Ovary (tissue), 3 donors: ENCODE results near the gene TMEM269.

ENCODE experiments used
- CTCF ChIP-seq, 3 donors: fragments of 450-650 bp in 2 of 3; fragments of 200-600 bp in 1 of 3; IDR thresholded peaks; one replicate each; pipeline versions ENCODE4 v1.5.1 to v1.8.0; 2016 to 2022; ENCODE audit warnings: antibody characterized with exemption in 3 of 3, mild to moderate bottlenecking in 1 of 3
- POLR2A ChIP-seq: fragments of 450-650 bp; IDR thresholded peaks from one replicate; pipeline ENCODE4 v1.6.1; 2017; ENCODE audit warnings: antibody characterized with exemption, mild to moderate bottlenecking, moderate library complexity
- donor health status: DM: no; HTN: no; CAD: no.

GRCh38 chr1:42737257-42737656 lies 47.5 kb upstream of the TMEM269 start:
- TF ChIP-seq CTCF (IDR thresholded peaks at IDR 0.05): no peak
- TF ChIP-seq POLR2A: no peak
